ENCODE results near the gene CDK3.
"Not testable (repeated sequence)": the region's sequence is repeated elsewhere in the genome, so short reads cannot be mapped to it uniquely, and the experiment has no call there.

Gene CDK3

GRCh38 chr17:76000755-76001521 lies at the start of gene CDK3:
Gene CDK3, plus strand, starts transcription at chr17:76000855. Its CDS starts 571 bp downstream, at chr17:76001426.
- H3K27ac ChIP-seq (ENCODE audit: low read depth, low read length), result no peak within 1 kb of the TSS
- peaks cover 8 to 15% of the 10 kb centered on the region in 2 donors for H3K36me3 ChIP-seq (ENCODE audit: control insufficient read depth in 1 of 2, insufficient read depth in 2 of 2, low read length in 2 of 2)
- H3K9me3 ChIP-seq (ENCODE audit: control insufficient read depth in 1 of 2, low read length in 2 of 2), result no peaks in the 10 kb centered on the region
- no peaks in the 10 kb centered on the region for H3K27me3 ChIP-seq (ENCODE audit: control insufficient read depth in 1 of 2, insufficient read depth in 2 of 2, low read length in 2 of 2)
- H3K4me1 ChIP-seq (ENCODE audit: control insufficient read depth in 1 of 2, insufficient read depth in 2 of 2, low read length in 2 of 2), result peaks cover 41 to 55% of the 10 kb centered on the region in 2 donors
- H3K4me3 ChIP-seq (ENCODE audit: low read depth in 1 of 2, low read length in 2 of 2), result no peak within 1 kb of the TSS
- H3K9ac ChIP-seq (ENCODE audit: low read depth in 1 of 2, low read length in 2 of 2), result peak within 1 kb of the TSS in 1 of 2 donors; percentile 14

GRCh38 chr17:75950855-75951554 lies 49.6 kb upstream of the CDK3 start:
- Histone ChIP-seq H3K27me3 (ENCODE audit: control insufficient read depth in 1 of 2, insufficient read depth in 2 of 2, low read length in 2 of 2) (no peaks in the 10 kb centered on the region), H3K36me3 (ENCODE audit: control insufficient read depth in 1 of 2, insufficient read depth in 2 of 2, low read length in 2 of 2) (peaks cover 57 to 86% of the 10 kb centered on the region in 2 donors), H3K9me3 (ENCODE audit: control insufficient read depth in 1 of 2, low read length in 2 of 2) (no peaks in the 10 kb centered on the region), H3K27ac (ENCODE audit: low read depth, low read length) (no peak overlapping the region), H3K4me1 (ENCODE audit: control insufficient read depth in 1 of 2, insufficient read depth in 2 of 2, low read length in 2 of 2) (no peaks in the 10 kb centered on the region), H3K9ac (ENCODE audit: low read depth in 1 of 2, low read length in 2 of 2) (no peak overlapping the region), H3K4me3 (ENCODE audit: low read depth in 1 of 2, low read length in 2 of 2) (no peak overlapping the region)

- Histone ChIP-seq H3K4me3 (ENCODE audit: low read depth in 1 of 2, low read length in 2 of 2) (peak overlapping the region; percentile 12 to 60), H3K9me3 (ENCODE audit: control insufficient read depth in 1 of 2, low read length in 2 of 2) (no peaks in the 10 kb centered on the region), H3K36me3 (ENCODE audit: control insufficient read depth in 1 of 2, insufficient read depth in 2 of 2, low read length in 2 of 2) (peaks cover 9 to 19% of the 10 kb centered on the region in 2 donors), H3K27ac (ENCODE audit: low read depth, low read length) (peak overlapping the region; percentile 39), H3K27me3 (ENCODE audit: control insufficient read depth in 1 of 2, insufficient read depth in 2 of 2, low read length in 2 of 2) (no peaks in the 10 kb centered on the region), H3K4me1 (ENCODE audit: control insufficient read depth in 1 of 2, insufficient read depth in 2 of 2, low read length in 2 of 2) (peaks cover 11 to 27% of the 10 kb centered on the region in 2 donors), H3K9ac (ENCODE audit: low read depth in 1 of 2, low read length in 2 of 2) (no peak overlapping the region)
These were observed 41.4 kb upstream of the CDK3 start for GRCh38 chr17:75959051-75959838.

- peaks cover 11 to 15% of the 10 kb centered on the region in 2 donors for H3K36me3 ChIP-seq (ENCODE audit: control insufficient read depth in 1 of 2, insufficient read depth in 2 of 2, low read length in 2 of 2)
- peak overlapping the region in 1 of 2 donors; percentile 2 for H3K9ac ChIP-seq (ENCODE audit: low read depth in 1 of 2, low read length in 2 of 2)
- peaks cover 11 to 27% of the 10 kb centered on the region in 2 donors for H3K4me1 ChIP-seq (ENCODE audit: control insufficient read depth in 1 of 2, insufficient read depth in 2 of 2, low read length in 2 of 2)
- no peak overlapping the region for H3K27ac ChIP-seq (ENCODE audit: low read depth, low read length)
- peak overlapping the region in 1 of 2 donors; percentile 55 for H3K4me3 ChIP-seq (ENCODE audit: low read depth in 1 of 2, low read length in 2 of 2)
- H3K9me3 ChIP-seq (ENCODE audit: control insufficient read depth in 1 of 2, low read length in 2 of 2), result no peaks in the 10 kb centered on the region
- H3K27me3 ChIP-seq (ENCODE audit: control insufficient read depth in 1 of 2, insufficient read depth in 2 of 2, low read length in 2 of 2), result no peaks in the 10 kb centered on the region
These were observed 40.7 kb upstream of the CDK3 start for GRCh38 chr17:75959839-75960511.

GRCh38 chr17:75965468-75965867 lies 35.2 kb upstream of the CDK3 start:
- H3K9ac ChIP-seq (ENCODE audit: low read depth in 1 of 2, low read length in 2 of 2), result no peak overlapping the region
- peaks cover 4 to 5% of the 10 kb centered on the region in 2 donors for H3K4me1 ChIP-seq (ENCODE audit: control insufficient read depth in 1 of 2, insufficient read depth in 2 of 2, low read length in 2 of 2)
- H3K27ac ChIP-seq (ENCODE audit: low read depth, low read length), result no peak overlapping the region
- H3K4me3 ChIP-seq (ENCODE audit: low read depth in 1 of 2, low read length in 2 of 2), result no peak overlapping the region
- peaks cover 3 to 13% of the 10 kb centered on the region in 2 donors for H3K36me3 ChIP-seq (ENCODE audit: control insufficient read depth in 1 of 2, insufficient read depth in 2 of 2, low read length in 2 of 2)
- H3K9me3 ChIP-seq (ENCODE audit: control insufficient read depth in 1 of 2, low read length in 2 of 2), result no peaks in the 10 kb centered on the region
- no peaks in the 10 kb centered on the region for H3K27me3 ChIP-seq (ENCODE audit: control insufficient read depth in 1 of 2, insufficient read depth in 2 of 2, low read length in 2 of 2)

- H3K27ac ChIP-seq (ENCODE audit: low read depth, low read length); H3K27me3 ChIP-seq (ENCODE audit: control insufficient read depth in 1 of 2, insufficient read depth in 2 of 2, low read length in 2 of 2); H3K4me3 ChIP-seq (ENCODE audit: low read depth in 1 of 2, low read length in 2 of 2); H3K4me1 ChIP-seq (ENCODE audit: control insufficient read depth in 1 of 2, insufficient read depth in 2 of 2, low read length in 2 of 2); H3K9me3 ChIP-seq (ENCODE audit: control insufficient read depth in 1 of 2, low read length in 2 of 2); H3K9ac ChIP-seq (ENCODE audit: low read depth in 1 of 2, low read length in 2 of 2): not testable (repeated sequence)
- H3K36me3 ChIP-seq (ENCODE audit: control insufficient read depth in 1 of 2, insufficient read depth in 2 of 2, low read length in 2 of 2), result peaks cover 11 to 33% of the 10 kb centered on the region in 2 donors
These were observed 31.6 kb upstream of the CDK3 start for GRCh38 chr17:75969044-75969443.

GRCh38 chr17:75970011-75970523 lies 30.6 kb upstream of the CDK3 start:
- H3K27ac ChIP-seq (ENCODE audit: low read depth, low read length), result no peak overlapping the region
- H3K4me3 ChIP-seq (ENCODE audit: low read depth in 1 of 2, low read length in 2 of 2), result no peak overlapping the region
- peaks cover 13 to 36% of the 10 kb centered on the region in 2 donors for H3K36me3 ChIP-seq (ENCODE audit: control insufficient read depth in 1 of 2, insufficient read depth in 2 of 2, low read length in 2 of 2)

GRCh38 chr17:75970626-75971025 lies 30.0 kb upstream of the CDK3 start:
- peaks cover 13 to 36% of the 10 kb centered on the region in 2 donors for H3K36me3 ChIP-seq (ENCODE audit: control insufficient read depth in 1 of 2, insufficient read depth in 2 of 2, low read length in 2 of 2)

More at GRCh38 chr17:75970011-75970523, 30.6 kb upstream of the CDK3 start:
- Histone ChIP-seq H3K27me3 (ENCODE audit: control insufficient read depth in 1 of 2, insufficient read depth in 2 of 2, low read length in 2 of 2) (no peaks in the 10 kb centered on the region), H3K9me3 (ENCODE audit: control insufficient read depth in 1 of 2, low read length in 2 of 2) (no peaks in the 10 kb centered on the region), H3K4me1 (ENCODE audit: control insufficient read depth in 1 of 2, insufficient read depth in 2 of 2, low read length in 2 of 2) (peaks cover 4 to 9% of the 10 kb centered on the region in 2 donors), H3K9ac (ENCODE audit: low read depth in 1 of 2, low read length in 2 of 2) (no peak overlapping the region)

GRCh38 chr17:75975187-75975586 lies 25.5 kb upstream of the CDK3 start:
- peaks cover 13 to 26% of the 10 kb centered on the region in 2 donors for H3K36me3 ChIP-seq (ENCODE audit: control insufficient read depth in 1 of 2, insufficient read depth in 2 of 2, low read length in 2 of 2)
- not testable (repeated sequence) for H3K27me3 ChIP-seq (ENCODE audit: control insufficient read depth in 1 of 2, insufficient read depth in 2 of 2, low read length in 2 of 2); H3K27ac ChIP-seq (ENCODE audit: low read depth, low read length); H3K9me3 ChIP-seq (ENCODE audit: control insufficient read depth in 1 of 2, low read length in 2 of 2)
- peaks cover 4 to 12% of the 10 kb centered on the region in 2 donors for H3K4me1 ChIP-seq (ENCODE audit: control insufficient read depth in 1 of 2, insufficient read depth in 2 of 2, low read length in 2 of 2)
- peak overlapping the region in 1 of 2 donors; percentile 26 for H3K4me3 ChIP-seq (ENCODE audit: low read depth in 1 of 2, low read length in 2 of 2)
- peak overlapping the region in 1 of 2 donors; percentile 52 for H3K9ac ChIP-seq (ENCODE audit: low read depth in 1 of 2, low read length in 2 of 2)

More at GRCh38 chr17:75970626-75971025, 30.0 kb upstream of the CDK3 start:
- H3K27ac ChIP-seq (ENCODE audit: low read depth, low read length), result no peak overlapping the region
- no peaks in the 10 kb centered on the region for H3K9me3 ChIP-seq (ENCODE audit: control insufficient read depth in 1 of 2, low read length in 2 of 2)
- H3K9ac ChIP-seq (ENCODE audit: low read depth in 1 of 2, low read length in 2 of 2), result no peak overlapping the region
- H3K4me1 ChIP-seq (ENCODE audit: control insufficient read depth in 1 of 2, insufficient read depth in 2 of 2, low read length in 2 of 2), result peaks cover 4 to 9% of the 10 kb centered on the region in 2 donors
- no peak overlapping the region for H3K4me3 ChIP-seq (ENCODE audit: low read depth in 1 of 2, low read length in 2 of 2)
- no peaks in the 10 kb centered on the region for H3K27me3 ChIP-seq (ENCODE audit: control insufficient read depth in 1 of 2, insufficient read depth in 2 of 2, low read length in 2 of 2)

All from duodenal mucosa (tissue), 2 donors.